WTC11 (cell line): ENCODE measurements around the gene DFFB. TPM values are rescaled to one million over a fixed set of nuclear protein-coding genes. Genes with fewer than 3 reads are reported as not detected.

Experiments
- ATAC-seq: fragments of 200-7000 bp; cut with Tn5 transposase; 2 replicates; pipeline ENCODE4 v1.10.0; 2021; ENCODE audit warnings: mild to moderate bottlenecking, moderate library complexity
- CTCF ChIA-PET: fragments of 300-600 bp; sonication (Branson Sonifier 250); formaldehyde crosslinking; loops from one replicate; lab custom pipeline; 2021; ENCODE audit warnings: antibody characterized with exemption; lab: Charles Lee
- POLR2A ChIA-PET: fragments of 350-600 bp; sonication (Branson Sonifier 250); formaldehyde crosslinking; loops from one replicate; lab custom pipeline; 2021; ENCODE audit warnings: antibody characterized with exemption; lab: Charles Lee
- DNase-seq: peaks from one replicate; pipeline ENCODE4 v3.0.0; 2021; ENCODE audit warnings: low spot score
- H3K27ac Mint-ChIP-seq: 2 replicates; pipeline ENCODE4 v1.8.0; 2021; ENCODE audit warnings: mixed read lengths
- H3K27me3 Mint-ChIP-seq: 2 replicates; pipeline ENCODE4 v1.8.0; 2021; ENCODE audit warnings: low read depth, mild to moderate bottlenecking, moderate library complexity, mixed read lengths
- H3K36me3 Mint-ChIP-seq: 2 replicates; pipeline ENCODE4 v1.8.0; 2021; ENCODE audit warnings: mixed read lengths
- H3K4me1 Mint-ChIP-seq: 2 replicates; pipeline ENCODE4 v1.8.0; 2022; ENCODE audit warnings: mixed read lengths
- H3K4me3 Mint-ChIP-seq: 2 replicates; pipeline ENCODE4 v1.8.0; 2021; ENCODE audit warnings: mild to moderate bottlenecking, moderate library complexity, mixed read lengths
- H3K9me3 Mint-ChIP-seq: 2 replicates; pipeline ENCODE4 v1.8.0; 2021; ENCODE audit warnings: mixed read lengths
- CREB1 ChIP-seq: sonication (generic); formaldehyde crosslinking; IDR thresholded peaks from 2 replicates; pipeline ENCODE4 v1.8.0; 2023; ENCODE audit warnings: mild to moderate bottlenecking, missing genetic modification reagents
- FOXK1 ChIP-seq: sonication (generic); formaldehyde crosslinking; IDR thresholded peaks from 2 replicates; pipeline ENCODE4 v1.8.0; 2022; ENCODE audit warnings: mild to moderate bottlenecking, moderate library complexity, missing genetic modification reagents
- GRHL2 ChIP-seq: fragments of 250-450 bp; sonication (Bioruptor Pico); IDR thresholded peaks from 2 replicates; pipeline ENCODE4 v1.8.0; 2022; ENCODE audit warnings: mild to moderate bottlenecking, moderate library complexity; ENCODE audit not compliant: insufficient replicate concordance, severe bottlenecking
- HMGA2 ChIP-seq: fragments of 250-450 bp; sonication (Bioruptor Pico); IDR thresholded peaks from 2 replicates; pipeline ENCODE4 v1.4.0; 2021; ENCODE audit warnings: mild to moderate bottlenecking, moderate library complexity
- JUN ChIP-seq: sonication (generic); formaldehyde crosslinking; IDR thresholded peaks from 2 replicates; pipeline ENCODE4 v1.8.0; 2023; ENCODE audit warnings: mild to moderate bottlenecking, missing genetic modification reagents
- NFE2L1 ChIP-seq: sonication (generic); formaldehyde crosslinking; IDR thresholded peaks from 2 replicates; pipeline ENCODE4 v1.8.1; 2023; ENCODE audit warnings: missing genetic modification reagents
- NFYB ChIP-seq: sonication (generic); formaldehyde crosslinking; conservative IDR thresholded peaks from 2 replicates; pipeline ENCODE4 v1.8.0; 2022; ENCODE audit warnings: low read depth, missing genetic modification reagents
- RELA ChIP-seq: sonication (generic); formaldehyde crosslinking; IDR thresholded peaks from 2 replicates; pipeline ENCODE4 v1.8.1; 2022; ENCODE audit warnings: missing genetic modification reagents, mild to moderate bottlenecking, borderline replicate concordance
- SP1 ChIP-seq: sonication (generic); formaldehyde crosslinking; conservative IDR thresholded peaks from 2 replicates; pipeline ENCODE4 v1.8.1; 2022; ENCODE audit warnings: missing genetic modification reagents
- ZNF219 ChIP-seq: sonication (generic); formaldehyde crosslinking; IDR thresholded peaks from 2 replicates; pipeline ENCODE4 v1.8.0; 2023; ENCODE audit warnings: missing genetic modification reagents, mild to moderate bottlenecking, borderline replicate concordance
- ZNF317 ChIP-seq: sonication (generic); formaldehyde crosslinking; IDR thresholded peaks from 2 replicates; pipeline ENCODE4 v1.8.1; 2023; ENCODE audit warnings: low read depth, mild to moderate bottlenecking, moderate library complexity, missing genetic modification reagents, borderline replicate concordance
- ZNF423 ChIP-seq: fragments of 250-450 bp; sonication (Bioruptor Pico); IDR thresholded peaks from 2 replicates; pipeline ENCODE4 v2.1.2; 2022; ENCODE audit warnings: mild to moderate bottlenecking, moderate library complexity
- total RNA-seq: library from RNA; stranded (reverse); gene quantifications from 3 replicates; pipeline ENCODE4 v1.2.3, GENCODE V29; 2021
- TF ChIP-seq, protein P1 (sequence below): sonication (generic); formaldehyde crosslinking; conservative IDR thresholded peaks from 2 replicates; pipeline ENCODE4 v1.8.1; 2023; ENCODE audit warnings: mild to moderate bottlenecking, low read depth, missing genetic modification reagents, moderate library complexity
- TF ChIP-seq, protein P2 (sequence below): sonication (generic); formaldehyde crosslinking; IDR thresholded peaks from 2 replicates; pipeline ENCODE4 v1.8.1; 2023; ENCODE audit warnings: mild to moderate bottlenecking, missing genetic modification reagents, moderate library complexity
- TF ChIP-seq, protein P3 (sequence below): sonication (generic); formaldehyde crosslinking; IDR thresholded peaks from 2 replicates; pipeline ENCODE4 v1.8.1; 2023; ENCODE audit warnings: mild to moderate bottlenecking, missing genetic modification reagents, borderline replicate concordance
- TF ChIP-seq, protein P4 (sequence below): fragments of 250-450 bp; sonication (Bioruptor Pico); conservative IDR thresholded peaks from 2 replicates; pipeline ENCODE4 v1.9.0; 2021; ENCODE audit warnings: mild to moderate bottlenecking
- TF ChIP-seq, protein P5 (sequence below): sonication (generic); formaldehyde crosslinking; IDR thresholded peaks from 2 replicates; pipeline ENCODE4 v1.8.1; 2022; ENCODE audit warnings: low read depth, mild to moderate bottlenecking, moderate library complexity, missing genetic modification reagents, borderline replicate concordance
- TF ChIP-seq, protein P6 (sequence below): fragments of 250-450 bp; sonication (Bioruptor Pico); IDR thresholded peaks from 2 replicates; pipeline ENCODE4 v1.8.0; 2021; ENCODE audit warnings: mild to moderate bottlenecking
- TF ChIP-seq, protein P7 (sequence below): sonication (generic); formaldehyde crosslinking; conservative IDR thresholded peaks from 2 replicates; pipeline ENCODE4 v1.8.1; 2022; ENCODE audit warnings: mild to moderate bottlenecking, missing genetic modification reagents
- TF ChIP-seq, protein P8 (sequence below): sonication (generic); formaldehyde crosslinking; IDR thresholded peaks from 2 replicates; pipeline ENCODE4 v1.8.0; 2022; ENCODE audit warnings: mild to moderate bottlenecking, missing genetic modification reagents

Gene DFFB
- total RNA-seq, 1 experiment from 2014 or later = 9.2 TPM

DNA sequence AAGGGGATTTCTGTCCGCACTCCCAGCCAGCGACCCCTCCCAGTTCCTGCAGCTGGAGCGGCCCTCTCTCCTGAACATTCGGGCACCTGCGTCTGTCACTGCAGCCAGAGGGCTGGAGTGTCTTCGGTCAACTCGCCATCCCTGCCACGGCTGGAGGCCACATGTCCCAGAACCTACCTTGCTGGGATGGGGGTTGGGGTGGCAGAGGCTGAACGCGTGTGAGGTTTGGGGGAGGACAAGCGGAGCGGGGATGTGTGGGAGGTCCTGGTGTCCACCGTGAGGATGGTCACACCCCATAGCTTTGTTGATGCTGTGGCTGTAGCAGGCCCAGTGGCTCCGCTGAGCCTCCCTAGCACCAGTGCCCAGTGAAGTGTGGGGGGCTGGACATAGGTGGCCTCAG is 57.6 kb downstream of the DFFB start (continued):
- TF ChIP-seq, protein P1, sequence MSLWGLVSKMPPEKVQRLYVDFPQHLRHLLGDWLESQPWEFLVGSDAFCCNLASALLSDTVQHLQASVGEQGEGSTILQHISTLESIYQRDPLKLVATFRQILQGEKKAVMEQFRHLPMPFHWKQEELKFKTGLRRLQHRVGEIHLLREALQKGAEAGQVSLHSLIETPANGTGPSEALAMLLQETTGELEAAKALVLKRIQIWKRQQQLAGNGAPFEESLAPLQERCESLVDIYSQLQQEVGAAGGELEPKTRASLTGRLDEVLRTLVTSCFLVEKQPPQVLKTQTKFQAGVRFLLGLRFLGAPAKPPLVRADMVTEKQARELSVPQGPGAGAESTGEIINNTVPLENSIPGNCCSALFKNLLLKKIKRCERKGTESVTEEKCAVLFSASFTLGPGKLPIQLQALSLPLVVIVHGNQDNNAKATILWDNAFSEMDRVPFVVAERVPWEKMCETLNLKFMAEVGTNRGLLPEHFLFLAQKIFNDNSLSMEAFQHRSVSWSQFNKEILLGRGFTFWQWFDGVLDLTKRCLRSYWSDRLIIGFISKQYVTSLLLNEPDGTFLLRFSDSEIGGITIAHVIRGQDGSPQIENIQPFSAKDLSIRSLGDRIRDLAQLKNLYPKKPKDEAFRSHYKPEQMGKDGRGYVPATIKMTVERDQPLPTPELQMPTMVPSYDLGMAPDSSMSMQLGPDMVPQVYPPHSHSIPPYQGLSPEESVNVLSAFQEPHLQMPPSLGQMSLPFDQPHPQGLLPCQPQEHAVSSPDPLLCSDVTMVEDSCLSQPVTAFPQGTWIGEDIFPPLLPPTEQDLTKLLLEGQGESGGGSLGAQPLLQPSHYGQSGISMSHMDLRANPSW (CRISPR knock-in tag) = no peak
- TF ChIP-seq, protein P2, sequence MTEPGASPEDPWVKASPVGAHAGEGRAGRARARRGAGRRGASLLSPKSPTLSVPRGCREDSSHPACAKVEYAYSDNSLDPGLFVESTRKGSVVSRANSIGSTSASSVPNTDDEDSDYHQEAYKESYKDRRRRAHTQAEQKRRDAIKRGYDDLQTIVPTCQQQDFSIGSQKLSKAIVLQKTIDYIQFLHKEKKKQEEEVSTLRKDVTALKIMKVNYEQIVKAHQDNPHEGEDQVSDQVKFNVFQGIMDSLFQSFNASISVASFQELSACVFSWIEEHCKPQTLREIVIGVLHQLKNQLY (CRISPR knock-in tag) = no peak
- no peak for TF ChIP-seq FOXK1 (CRISPR knock-in tag)

DNA sequence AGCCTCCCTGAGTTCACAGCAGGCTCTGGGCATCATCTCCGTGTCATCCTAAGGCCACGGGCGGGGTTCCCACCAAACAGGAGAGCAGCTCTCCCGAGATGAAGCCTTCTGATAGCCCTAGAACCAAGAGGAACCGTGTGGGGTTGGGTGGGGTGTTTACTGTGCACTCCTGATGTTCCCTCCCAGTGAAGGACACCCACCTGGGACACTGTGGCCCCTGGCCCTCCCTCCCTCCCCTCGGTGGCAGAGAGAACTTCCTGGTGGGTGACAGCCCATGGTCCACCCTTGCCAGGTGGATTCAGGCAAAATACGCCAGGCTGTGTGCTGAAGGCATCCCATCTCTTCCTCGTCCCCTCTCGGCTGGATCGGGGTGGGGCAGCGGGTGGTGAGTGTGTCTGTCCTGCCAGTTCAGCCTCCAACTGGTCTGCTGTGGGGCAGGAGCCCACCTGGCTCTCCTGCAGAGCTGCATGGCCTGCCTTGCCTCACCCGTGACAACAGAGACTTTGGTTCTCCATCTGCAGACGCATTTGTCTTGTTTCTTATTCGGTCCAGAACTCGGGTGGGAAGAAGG is 58.4 kb downstream of the DFFB start:
- no peak overlapping the region for H3K27ac Mint-ChIP-seq
- POLR2A ChIA-PET = no interaction called here

DNA sequence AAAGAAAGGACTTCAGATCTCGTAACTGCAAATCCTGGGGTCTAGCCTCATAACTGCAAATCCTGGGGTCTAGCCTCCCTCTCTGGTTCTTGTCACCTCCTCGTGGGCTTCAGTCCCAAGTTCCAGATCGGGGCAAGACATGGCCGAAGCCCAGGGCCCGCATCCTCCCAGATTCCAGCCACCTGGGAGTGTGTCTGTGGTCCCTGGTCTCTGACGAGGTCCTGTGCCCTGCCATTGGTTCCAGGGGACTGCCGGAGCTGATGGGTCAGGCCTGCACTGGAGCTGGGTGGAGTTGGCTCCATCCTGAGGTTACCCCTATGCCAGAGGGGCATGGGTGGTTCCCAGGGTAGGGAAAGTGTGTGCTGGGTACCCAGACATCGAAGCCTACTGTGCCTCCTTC is 60.5 kb downstream of the DFFB start:
- ATAC-seq (no peak), DNase-seq (no peak)
- Mint-ChIP-seq H3K36me3 (peaks cover 43% of the 10 kb centered on the region), H3K27ac (no peak overlapping the region), H3K4me1 (no peaks in the 10 kb centered on the region), H3K9me3 (peaks cover 58% of the 10 kb centered on the region), H3K4me3 (no peak overlapping the region), H3K27me3 (peaks cover 13% of the 10 kb centered on the region)
- ChIA-PET CTCF (no interaction called here), POLR2A (no interaction called here)
- no peak for TF ChIP-seq ZNF423
- TF ChIP-seq, protein P3, sequence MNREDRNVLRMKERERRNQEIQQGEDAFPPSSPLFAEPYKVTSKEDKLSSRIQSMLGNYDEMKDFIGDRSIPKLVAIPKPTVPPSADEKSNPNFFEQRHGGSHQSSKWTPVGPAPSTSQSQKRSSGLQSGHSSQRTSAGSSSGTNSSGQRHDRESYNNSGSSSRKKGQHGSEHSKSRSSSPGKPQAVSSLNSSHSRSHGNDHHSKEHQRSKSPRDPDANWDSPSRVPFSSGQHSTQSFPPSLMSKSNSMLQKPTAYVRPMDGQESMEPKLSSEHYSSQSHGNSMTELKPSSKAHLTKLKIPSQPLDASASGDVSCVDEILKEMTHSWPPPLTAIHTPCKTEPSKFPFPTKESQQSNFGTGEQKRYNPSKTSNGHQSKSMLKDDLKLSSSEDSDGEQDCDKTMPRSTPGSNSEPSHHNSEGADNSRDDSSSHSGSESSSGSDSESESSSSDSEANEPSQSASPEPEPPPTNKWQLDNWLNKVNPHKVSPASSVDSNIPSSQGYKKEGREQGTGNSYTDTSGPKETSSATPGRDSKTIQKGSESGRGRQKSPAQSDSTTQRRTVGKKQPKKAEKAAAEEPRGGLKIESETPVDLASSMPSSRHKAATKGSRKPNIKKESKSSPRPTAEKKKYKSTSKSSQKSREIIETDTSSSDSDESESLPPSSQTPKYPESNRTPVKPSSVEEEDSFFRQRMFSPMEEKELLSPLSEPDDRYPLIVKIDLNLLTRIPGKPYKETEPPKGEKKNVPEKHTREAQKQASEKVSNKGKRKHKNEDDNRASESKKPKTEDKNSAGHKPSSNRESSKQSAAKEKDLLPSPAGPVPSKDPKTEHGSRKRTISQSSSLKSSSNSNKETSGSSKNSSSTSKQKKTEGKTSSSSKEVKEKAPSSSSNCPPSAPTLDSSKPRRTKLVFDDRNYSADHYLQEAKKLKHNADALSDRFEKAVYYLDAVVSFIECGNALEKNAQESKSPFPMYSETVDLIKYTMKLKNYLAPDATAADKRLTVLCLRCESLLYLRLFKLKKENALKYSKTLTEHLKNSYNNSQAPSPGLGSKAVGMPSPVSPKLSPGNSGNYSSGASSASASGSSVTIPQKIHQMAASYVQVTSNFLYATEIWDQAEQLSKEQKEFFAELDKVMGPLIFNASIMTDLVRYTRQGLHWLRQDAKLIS (CRISPR knock-in tag) = no peak
- no peak for TF ChIP-seq SP1 (CRISPR knock-in tag)
- TF ChIP-seq GRHL2 (CRISPR knock-in tag) = no peak
- TF ChIP-seq ZNF317 (CRISPR knock-in tag) = no peak
- TF ChIP-seq RELA = no peak
- no peak for TF ChIP-seq CREB1
- TF ChIP-seq NFYB = no peak
- TF ChIP-seq HMGA2 (CRISPR knock-in tag) = no peak

More for the DNA sequence above, 58.4 kb downstream of the DFFB start:
- TF ChIP-seq JUN (CRISPR knock-in tag) (no peak), CREB1 (no peak), ZNF219 (CRISPR knock-in tag) (no peak), NFE2L1 (CRISPR knock-in tag) (no peak)
- TF ChIP-seq, protein P4, sequence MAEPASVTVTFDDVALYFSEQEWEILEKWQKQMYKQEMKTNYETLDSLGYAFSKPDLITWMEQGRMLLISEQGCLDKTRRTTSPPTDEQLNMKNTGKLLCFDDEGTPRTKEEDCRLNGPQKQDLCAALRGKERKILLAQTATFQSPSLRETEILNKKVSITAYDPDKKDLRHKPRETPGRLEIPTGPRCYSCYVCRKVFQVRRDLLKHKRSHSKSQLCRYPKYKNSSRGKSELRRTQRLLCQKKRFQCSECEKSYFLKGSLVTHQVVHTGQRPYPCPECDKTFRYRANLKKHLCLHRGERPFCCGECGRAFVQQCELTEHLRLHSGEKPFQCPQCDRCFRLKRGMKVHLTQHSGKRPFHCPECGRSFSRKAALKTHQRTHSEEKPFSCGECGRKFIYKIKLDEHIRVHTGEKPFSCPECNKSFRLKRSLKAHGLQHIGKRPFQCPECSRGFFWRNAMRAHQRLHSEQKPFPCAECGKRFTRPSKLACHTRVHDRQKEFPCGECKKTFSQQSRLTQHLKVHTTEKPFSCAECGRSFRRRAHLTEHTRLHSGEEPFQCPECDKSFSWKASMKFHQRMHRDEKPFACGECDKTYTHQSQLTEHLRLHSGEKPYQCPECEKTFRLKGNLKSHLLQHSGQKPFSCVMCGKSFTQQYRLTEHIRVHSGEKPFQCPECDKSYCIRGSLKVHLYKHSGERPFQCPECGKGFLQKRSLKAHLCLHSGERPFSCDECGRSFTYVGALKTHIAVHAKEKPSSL = no peak
- TF ChIP-seq, protein P5, sequence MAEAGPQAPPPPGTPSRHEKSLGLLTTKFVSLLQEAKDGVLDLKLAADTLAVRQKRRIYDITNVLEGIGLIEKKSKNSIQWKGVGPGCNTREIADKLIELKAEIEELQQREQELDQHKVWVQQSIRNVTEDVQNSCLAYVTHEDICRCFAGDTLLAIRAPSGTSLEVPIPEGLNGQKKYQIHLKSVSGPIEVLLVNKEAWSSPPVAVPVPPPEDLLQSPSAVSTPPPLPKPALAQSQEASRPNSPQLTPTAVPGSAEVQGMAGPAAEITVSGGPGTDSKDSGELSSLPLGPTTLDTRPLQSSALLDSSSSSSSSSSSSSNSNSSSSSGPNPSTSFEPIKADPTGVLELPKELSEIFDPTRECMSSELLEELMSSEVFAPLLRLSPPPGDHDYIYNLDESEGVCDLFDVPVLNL = no peak
- TF ChIP-seq, protein P6, sequence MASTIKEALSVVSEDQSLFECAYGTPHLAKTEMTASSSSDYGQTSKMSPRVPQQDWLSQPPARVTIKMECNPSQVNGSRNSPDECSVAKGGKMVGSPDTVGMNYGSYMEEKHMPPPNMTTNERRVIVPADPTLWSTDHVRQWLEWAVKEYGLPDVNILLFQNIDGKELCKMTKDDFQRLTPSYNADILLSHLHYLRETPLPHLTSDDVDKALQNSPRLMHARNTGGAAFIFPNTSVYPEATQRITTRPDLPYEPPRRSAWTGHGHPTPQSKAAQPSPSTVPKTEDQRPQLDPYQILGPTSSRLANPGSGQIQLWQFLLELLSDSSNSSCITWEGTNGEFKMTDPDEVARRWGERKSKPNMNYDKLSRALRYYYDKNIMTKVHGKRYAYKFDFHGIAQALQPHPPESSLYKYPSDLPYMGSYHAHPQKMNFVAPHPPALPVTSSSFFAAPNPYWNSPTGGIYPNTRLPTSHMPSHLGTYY = no peak
- TF ChIP-seq, protein P7, sequence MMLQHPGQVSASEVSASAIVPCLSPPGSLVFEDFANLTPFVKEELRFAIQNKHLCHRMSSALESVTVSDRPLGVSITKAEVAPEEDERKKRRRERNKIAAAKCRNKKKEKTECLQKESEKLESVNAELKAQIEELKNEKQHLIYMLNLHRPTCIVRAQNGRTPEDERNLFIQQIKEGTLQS (CRISPR knock-in tag) = no peak
- TF ChIP-seq, protein P8, sequence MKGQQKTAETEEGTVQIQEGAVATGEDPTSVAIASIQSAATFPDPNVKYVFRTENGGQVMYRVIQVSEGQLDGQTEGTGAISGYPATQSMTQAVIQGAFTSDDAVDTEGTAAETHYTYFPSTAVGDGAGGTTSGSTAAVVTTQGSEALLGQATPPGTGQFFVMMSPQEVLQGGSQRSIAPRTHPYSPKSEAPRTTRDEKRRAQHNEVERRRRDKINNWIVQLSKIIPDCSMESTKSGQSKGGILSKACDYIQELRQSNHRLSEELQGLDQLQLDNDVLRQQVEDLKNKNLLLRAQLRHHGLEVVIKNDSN (CRISPR knock-in tag) = no peak
- peaks cover 9% of the 10 kb centered on the region for H3K27me3 Mint-ChIP-seq
- DNase-seq (no peak), ATAC-seq (no peak)
- CTCF ChIA-PET = no interaction called here
- no peaks in the 10 kb centered on the region for H3K4me1 Mint-ChIP-seq
- peaks cover 40% of the 10 kb centered on the region for H3K9me3 Mint-ChIP-seq
- H3K4me3 Mint-ChIP-seq = no peak overlapping the region
- peaks cover 29% of the 10 kb centered on the region for H3K36me3 Mint-ChIP-seq
